Mucosa of stomach (tissue), 1 donor: Measurements from ENCODE around the gene NHLRC2.

Experiments
- H3K27me3 ChIP-seq: one replicate; pipeline ENCODE4 v1.7.0; 2013; ENCODE audit warnings: mild to moderate bottlenecking, low read length; ENCODE audit not compliant: control insufficient read depth, insufficient read depth
- H3K36me3 ChIP-seq: one replicate; pipeline ENCODE4 v1.7.0; 2013; ENCODE audit warnings: low read length; ENCODE audit not compliant: control insufficient read depth, insufficient read depth
- H3K4me1 ChIP-seq: one replicate; pipeline ENCODE4 v1.7.0; 2013; ENCODE audit warnings: mild to moderate bottlenecking, low read length; ENCODE audit not compliant: control insufficient read depth, insufficient read depth
- H3K4me3 ChIP-seq: one replicate; pipeline ENCODE4 v1.7.0; 2013; ENCODE audit warnings: low read length
- H3K9ac ChIP-seq: one replicate; pipeline ENCODE4 v1.7.0; 2013; ENCODE audit warnings: mild to moderate bottlenecking, low read length, moderate library complexity
- H3K9me3 ChIP-seq: one replicate; pipeline ENCODE4 v1.7.0; 2013; ENCODE audit warnings: mild to moderate bottlenecking, low read length, moderate library complexity; ENCODE audit not compliant: control insufficient read depth
- donor health status: Pancreatic carcinoma.

The NHLRC2 gene

DNA sequence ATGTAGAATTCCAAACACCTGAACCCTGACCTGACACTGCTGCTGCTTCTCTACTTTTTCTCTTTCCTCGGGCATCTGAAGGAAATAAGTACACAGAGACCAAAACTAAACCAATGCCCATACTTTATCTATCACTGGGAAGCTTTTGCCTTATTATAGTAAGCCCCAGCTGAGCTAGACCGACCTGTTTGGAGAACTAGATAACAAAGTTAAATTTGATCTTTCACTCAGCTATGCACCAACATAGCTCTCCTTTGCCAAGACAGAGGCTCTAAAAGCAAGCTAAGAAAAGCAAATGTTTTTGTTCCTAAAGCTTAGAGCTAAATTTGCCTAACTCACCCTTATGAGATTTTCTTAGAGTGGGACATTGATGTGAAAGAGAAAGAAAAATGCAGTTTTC is 39.1 kb downstream of the NHLRC2 start:
- Histone ChIP-seq H3K9ac (no peak overlapping the region), H3K9me3 (no peaks in the 10 kb centered on the region), H3K27me3 (no peaks in the 10 kb centered on the region), H3K4me1 (peaks cover 12% of the 10 kb centered on the region), H3K4me3 (no peak overlapping the region), H3K36me3 (no peaks in the 10 kb centered on the region)

DNA sequence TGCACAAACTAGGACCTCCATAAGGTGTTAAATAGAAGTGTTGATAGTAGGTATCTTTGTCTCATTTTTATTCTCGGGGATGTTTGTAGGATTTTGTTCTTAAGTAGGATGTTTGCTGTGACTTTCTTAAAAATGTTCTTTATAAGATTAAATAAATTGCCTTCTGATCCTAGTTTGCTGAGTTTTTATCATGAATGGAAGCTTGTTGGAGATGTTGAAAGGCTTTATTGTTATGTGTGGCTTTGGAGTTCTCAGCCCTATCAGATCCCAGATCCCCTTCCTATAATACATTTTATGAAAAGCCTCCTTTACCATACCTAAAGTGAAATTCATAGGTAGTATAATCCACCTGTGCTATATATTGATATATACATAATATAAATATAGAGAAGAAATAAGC is 40.1 kb downstream of the NHLRC2 start:
- H3K9me3 ChIP-seq, result no peaks in the 10 kb centered on the region
- peaks cover 12% of the 10 kb centered on the region for H3K4me1 ChIP-seq
- H3K4me3 ChIP-seq, result no peak overlapping the region
- no peaks in the 10 kb centered on the region for H3K36me3 ChIP-seq
- H3K9ac ChIP-seq, result no peak overlapping the region
- H3K27me3 ChIP-seq, result no peaks in the 10 kb centered on the region

DNA sequence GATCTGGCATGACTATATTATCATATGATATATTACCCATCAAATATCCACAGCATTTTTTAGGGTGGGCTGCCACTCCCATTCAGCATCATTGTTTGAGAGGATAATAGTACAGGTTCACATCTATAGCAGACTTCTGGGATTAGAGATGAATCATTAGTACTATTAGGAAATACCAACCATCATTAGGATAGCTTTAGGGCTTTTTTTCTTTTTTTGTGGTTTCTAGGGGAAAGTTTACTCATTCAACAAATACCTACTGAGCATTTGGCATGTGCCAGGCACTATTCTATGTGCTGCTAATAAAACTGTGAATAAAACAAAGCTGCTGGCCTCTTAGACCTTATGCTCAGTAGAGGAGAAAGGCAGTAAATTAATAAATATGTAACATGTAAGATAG is 40.6 kb downstream of the NHLRC2 start:
- H3K4me3 ChIP-seq, result no peak overlapping the region
- H3K9ac ChIP-seq, result no peak overlapping the region
- H3K4me1 ChIP-seq, result peaks cover 12% of the 10 kb centered on the region
- H3K36me3 ChIP-seq, result no peaks in the 10 kb centered on the region
- H3K27me3 ChIP-seq, result no peaks in the 10 kb centered on the region
- H3K9me3 ChIP-seq, result no peaks in the 10 kb centered on the region

- Histone ChIP-seq H3K9ac (no peak overlapping the region), H3K4me3 (no peak overlapping the region), H3K9me3 (no peaks in the 10 kb centered on the region), H3K36me3 (no peaks in the 10 kb centered on the region), H3K27me3 (no peaks in the 10 kb centered on the region), H3K4me1 (peaks cover 11% of the 10 kb centered on the region)
Measured at GRCh38 chr10:113897693-113898618, 43.5 kb downstream of the NHLRC2 start.

DNA sequence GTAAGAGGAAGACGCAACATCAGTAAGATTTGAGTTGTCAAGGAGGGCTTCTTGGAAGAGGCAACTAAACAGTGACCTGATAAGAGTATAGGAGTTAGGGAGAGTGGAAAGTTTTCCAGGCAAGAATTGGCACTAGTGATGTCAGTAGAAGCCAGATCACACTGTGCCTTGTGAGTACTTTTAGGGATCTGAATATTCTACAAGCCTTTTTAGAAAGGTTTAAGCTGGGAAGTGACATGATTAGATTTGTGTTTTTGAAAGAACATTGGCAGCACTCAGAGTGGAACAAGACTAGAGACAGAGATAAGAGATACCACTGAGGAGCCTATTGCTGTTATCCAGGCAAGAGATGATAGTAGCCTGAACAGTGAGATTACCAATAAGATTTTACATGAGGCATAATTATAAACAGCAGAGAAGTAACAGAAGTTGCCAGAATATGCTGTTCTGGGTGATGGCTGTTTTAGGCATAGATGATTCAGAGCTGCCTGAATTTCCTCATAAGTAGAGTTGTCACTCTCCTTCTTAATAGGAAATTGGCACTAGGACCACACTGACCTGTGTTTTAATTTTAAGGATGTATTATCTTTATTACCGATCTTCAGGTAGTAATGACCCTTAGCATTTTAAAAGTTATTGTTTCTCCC is 45.6 kb downstream of the NHLRC2 start:
- Histone ChIP-seq H3K36me3 (no peaks in the 10 kb centered on the region), H3K4me3 (no peak overlapping the region), H3K27me3 (no peaks in the 10 kb centered on the region), H3K9me3 (no peaks in the 10 kb centered on the region), H3K9ac (no peak overlapping the region), H3K4me1 (no peaks in the 10 kb centered on the region)

- Histone ChIP-seq H3K4me3 (no peak overlapping the region), H3K36me3 (no peaks in the 10 kb centered on the region), H3K4me1 (no peaks in the 10 kb centered on the region), H3K27me3 (no peaks in the 10 kb centered on the region), H3K9me3 (no peaks in the 10 kb centered on the region), H3K9ac (no peak overlapping the region)
Measured at GRCh38 chr10:113905756-113906155, 51.3 kb downstream of the NHLRC2 start.

- Histone ChIP-seq H3K36me3 (no peaks in the 10 kb centered on the region), H3K27me3 (no peaks in the 10 kb centered on the region), H3K4me3 (no peak overlapping the region), H3K4me1 (no peaks in the 10 kb centered on the region), H3K9me3 (no peaks in the 10 kb centered on the region), H3K9ac (no peak overlapping the region)
Measured at GRCh38 chr10:113907166-113907565, 52.7 kb downstream of the NHLRC2 start.

GRCh38 chr10:113908236-113908635 is 53.8 kb downstream of the NHLRC2 start:
- no peak overlapping the region for H3K4me3 ChIP-seq
- H3K27me3 ChIP-seq, result no peaks in the 10 kb centered on the region
- no peaks in the 10 kb centered on the region for H3K36me3 ChIP-seq
- no peaks in the 10 kb centered on the region for H3K4me1 ChIP-seq
- H3K9ac ChIP-seq, result no peak overlapping the region
- no peaks in the 10 kb centered on the region for H3K9me3 ChIP-seq

GRCh38 chr10:113911113-113911512 is 56.7 kb downstream of the NHLRC2 start:
- no peaks in the 10 kb centered on the region for H3K36me3 ChIP-seq
- no peaks in the 10 kb centered on the region for H3K27me3 ChIP-seq

DNA sequence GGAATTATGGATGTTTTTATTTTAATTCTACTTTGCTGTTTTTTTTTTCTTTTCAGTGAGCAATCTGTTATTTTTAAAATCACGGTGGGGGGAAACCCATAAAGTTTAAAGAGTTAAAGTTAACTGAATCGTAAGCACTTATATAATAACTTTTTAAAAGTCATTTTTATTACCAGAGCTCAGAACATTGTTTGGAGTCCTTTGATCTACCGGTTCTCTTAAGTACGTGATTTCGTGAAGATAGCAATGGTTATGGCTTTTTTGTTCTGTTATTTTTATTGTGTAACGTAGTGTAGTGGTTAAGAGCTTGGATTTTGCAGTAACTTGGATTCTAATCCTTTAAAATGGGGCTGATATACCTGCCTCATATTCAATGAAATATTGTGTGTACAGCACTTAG is 57.4 kb downstream of the NHLRC2 start:
- Histone ChIP-seq H3K4me1 (no peaks in the 10 kb centered on the region), H3K36me3 (no peaks in the 10 kb centered on the region), H3K27me3 (no peaks in the 10 kb centered on the region), H3K4me3 (no peak overlapping the region), H3K9me3 (no peaks in the 10 kb centered on the region), H3K9ac (no peak overlapping the region)

More at GRCh38 chr10:113911113-113911512, 56.7 kb downstream of the NHLRC2 start:
- Histone ChIP-seq H3K9me3 (no peaks in the 10 kb centered on the region), H3K4me3 (no peak overlapping the region), H3K9ac (no peak overlapping the region), H3K4me1 (no peaks in the 10 kb centered on the region)

GRCh38 chr10:113912582-113912981 is 58.1 kb downstream of the NHLRC2 start:
- Histone ChIP-seq H3K27me3 (no peaks in the 10 kb centered on the region), H3K36me3 (no peaks in the 10 kb centered on the region), H3K9me3 (no peaks in the 10 kb centered on the region), H3K9ac (no peak overlapping the region), H3K4me3 (no peak overlapping the region), H3K4me1 (no peaks in the 10 kb centered on the region)

GRCh38 chr10:113914956-113915355 is 60.5 kb downstream of the NHLRC2 start:
- no peaks in the 10 kb centered on the region for H3K9me3 ChIP-seq
- H3K36me3 ChIP-seq, result no peaks in the 10 kb centered on the region
- no peaks in the 10 kb centered on the region for H3K27me3 ChIP-seq
- no peaks in the 10 kb centered on the region for H3K4me1 ChIP-seq
- no peak overlapping the region for H3K4me3 ChIP-seq
- no peak overlapping the region for H3K9ac ChIP-seq
